ENCODE measurements around the gene TP53AIP1.

The TP53AIP1 gene

GRCh38 chr11:128942817-128943427 is at the start of gene TP53AIP1:
TP53AIP1 (minus strand) TSS chr11:128942871; CDS start chr11:128937818, 5,053 bp downstream.
- DNase-seq (ENCODE audit: low read depth in 3 of 3, low spot score in 1 of 3), result no peak

- DNase-seq (ENCODE audit: low read depth in 3 of 3, low spot score in 1 of 3), result no peak
These were observed 45.7 kb upstream of the TP53AIP1 start for GRCh38 chr11:128988242-128988970.

- DNase-seq (ENCODE audit: low read depth in 3 of 3, low spot score in 1 of 3), result no peak
These were observed 43.2 kb upstream of the TP53AIP1 start for GRCh38 chr11:128985880-128986279.

- no peak for DNase-seq (ENCODE audit: low read depth in 3 of 3, low spot score in 1 of 3)
These were observed 40.4 kb upstream of the TP53AIP1 start for GRCh38 chr11:128983023-128983422.

GRCh38 chr11:128981254-128981653 is 38.6 kb upstream of the TP53AIP1 start:
- DNase-seq (ENCODE audit: low read depth in 3 of 3, low spot score in 1 of 3), result no peak

- no peak for DNase-seq (ENCODE audit: low read depth in 3 of 3, low spot score in 1 of 3)
These were observed 28.0 kb upstream of the TP53AIP1 start for GRCh38 chr11:128970598-128971190.

- no peak for DNase-seq (ENCODE audit: low read depth in 3 of 3, low spot score in 1 of 3)
These were observed 26.2 kb upstream of the TP53AIP1 start for GRCh38 chr11:128968916-128969315.

GRCh38 chr11:128967578-128967977 is 24.9 kb upstream of the TP53AIP1 start:
- DNase-seq (ENCODE audit: low read depth in 3 of 3, low spot score in 1 of 3), result no peak

- DNase-seq (ENCODE audit: low read depth in 3 of 3, low spot score in 1 of 3), result no peak
These were observed 22.8 kb upstream of the TP53AIP1 start for GRCh38 chr11:128965485-128965884.

- DNase-seq (ENCODE audit: low read depth in 3 of 3, low spot score in 1 of 3), result no peak
These were observed 21.8 kb upstream of the TP53AIP1 start for GRCh38 chr11:128964463-128964930.

- no peak for DNase-seq (ENCODE audit: low read depth in 3 of 3, low spot score in 1 of 3)
These were observed 21.2 kb upstream of the TP53AIP1 start for GRCh38 chr11:128963744-128964325.

- no peak for DNase-seq (ENCODE audit: low read depth in 3 of 3, low spot score in 1 of 3)
These were observed 20.2 kb upstream of the TP53AIP1 start for GRCh38 chr11:128962896-128963295.

GRCh38 chr11:128961645-128962044 is 19.0 kb upstream of the TP53AIP1 start:
- no peak for DNase-seq (ENCODE audit: low read depth in 3 of 3, low spot score in 1 of 3)

GRCh38 chr11:128957202-128957482 is 14.5 kb upstream of the TP53AIP1 start:
- DNase-seq (ENCODE audit: low read depth in 3 of 3, low spot score in 1 of 3), result no peak

GRCh38 chr11:128956401-128957201 is 13.9 kb upstream of the TP53AIP1 start:
- no peak for DNase-seq (ENCODE audit: low read depth in 3 of 3, low spot score in 1 of 3)

- no peak for DNase-seq (ENCODE audit: low read depth in 3 of 3, low spot score in 1 of 3)
These were observed 13.0 kb upstream of the TP53AIP1 start for GRCh38 chr11:128955636-128956035.

- no peak for DNase-seq (ENCODE audit: low read depth in 3 of 3, low spot score in 1 of 3)
These were observed 10.5 kb upstream of the TP53AIP1 start for GRCh38 chr11:128953151-128953550.

GRCh38 chr11:128949791-128950454 is 7.3 kb upstream of the TP53AIP1 start:
- DNase-seq (ENCODE audit: low read depth in 3 of 3, low spot score in 1 of 3), result no peak

GRCh38 chr11:128948583-128948982 is 5.9 kb upstream of the TP53AIP1 start:
- DNase-seq (ENCODE audit: low read depth in 3 of 3, low spot score in 1 of 3), result no peak

GRCh38 chr11:128947773-128948172 is 5.1 kb upstream of the TP53AIP1 start:
- DNase-seq (ENCODE audit: low read depth in 3 of 3, low spot score in 1 of 3), result no peak

GRCh38 chr11:128946648-128947047 is 4.0 kb upstream of the TP53AIP1 start:
- DNase-seq (ENCODE audit: low read depth in 3 of 3, low spot score in 1 of 3), result no peak
